Measurements from ENCODE around the gene GOLGA7B.

Gene GOLGA7B

GRCh38 chr10:97868134-97868685 lies 18.6 kb downstream of the GOLGA7B start:
- no peak for DNase-seq (ENCODE audit: low read depth)

- DNase-seq (ENCODE audit: low read depth): peak; percentile 58
These were observed 19.7 kb downstream of the GOLGA7B start for GRCh38 chr10:97869091-97870042.

- no peak for DNase-seq (ENCODE audit: low read depth)
These were observed 21.3 kb downstream of the GOLGA7B start for GRCh38 chr10:97870990-97871389.

- DNase-seq (ENCODE audit: low read depth): no peak
These were observed 23.9 kb downstream of the GOLGA7B start for GRCh38 chr10:97873569-97873968.

GRCh38 chr10:97874332-97874731 lies 24.7 kb downstream of the GOLGA7B start:
- DNase-seq (ENCODE audit: low read depth): no peak

GRCh38 chr10:97875391-97875790 lies 25.7 kb downstream of the GOLGA7B start:
- DNase-seq (ENCODE audit: low read depth): no peak

- no peak for DNase-seq (ENCODE audit: low read depth)
These were observed 26.8 kb downstream of the GOLGA7B start for GRCh38 chr10:97876402-97876801.

- DNase-seq (ENCODE audit: low read depth): no peak
These were observed 29.6 kb downstream of the GOLGA7B start for GRCh38 chr10:97879241-97879640.

- DNase-seq (ENCODE audit: low read depth): no peak
These were observed 30.5 kb downstream of the GOLGA7B start for GRCh38 chr10:97880109-97880508.

- DNase-seq (ENCODE audit: low read depth): no peak
These were observed 32.8 kb downstream of the GOLGA7B start for GRCh38 chr10:97882142-97883091.

GRCh38 chr10:97883092-97883485 lies 33.4 kb downstream of the GOLGA7B start:
- DNase-seq (ENCODE audit: low read depth): no peak

- no peak for DNase-seq (ENCODE audit: low read depth)
These were observed 36.6 kb downstream of the GOLGA7B start for GRCh38 chr10:97886286-97886685.

GRCh38 chr10:97887399-97887798 lies 37.8 kb downstream of the GOLGA7B start:
- no peak for DNase-seq (ENCODE audit: low read depth)

GRCh38 chr10:97888134-97888533 lies 38.5 kb downstream of the GOLGA7B start:
- DNase-seq (ENCODE audit: low read depth): no peak

- no peak for DNase-seq (ENCODE audit: low read depth)
These were observed 39.1 kb downstream of the GOLGA7B start for GRCh38 chr10:97888641-97889262.

- no peak for DNase-seq (ENCODE audit: low read depth)
These were observed 40.0 kb downstream of the GOLGA7B start for GRCh38 chr10:97889461-97890265.

GRCh38 chr10:97891497-97892167 lies 42.0 kb downstream of the GOLGA7B start:
- no peak for DNase-seq (ENCODE audit: low read depth)

- no peak for DNase-seq (ENCODE audit: low read depth)
These were observed 42.9 kb downstream of the GOLGA7B start for GRCh38 chr10:97892506-97892905.

- DNase-seq (ENCODE audit: low read depth): no peak
These were observed 43.3 kb downstream of the GOLGA7B start for GRCh38 chr10:97892939-97893338.

- DNase-seq (ENCODE audit: low read depth): no peak
These were observed 44.4 kb downstream of the GOLGA7B start for GRCh38 chr10:97894092-97894491.
